Measurements from ENCODE around the gene RTL1.

DNA sequence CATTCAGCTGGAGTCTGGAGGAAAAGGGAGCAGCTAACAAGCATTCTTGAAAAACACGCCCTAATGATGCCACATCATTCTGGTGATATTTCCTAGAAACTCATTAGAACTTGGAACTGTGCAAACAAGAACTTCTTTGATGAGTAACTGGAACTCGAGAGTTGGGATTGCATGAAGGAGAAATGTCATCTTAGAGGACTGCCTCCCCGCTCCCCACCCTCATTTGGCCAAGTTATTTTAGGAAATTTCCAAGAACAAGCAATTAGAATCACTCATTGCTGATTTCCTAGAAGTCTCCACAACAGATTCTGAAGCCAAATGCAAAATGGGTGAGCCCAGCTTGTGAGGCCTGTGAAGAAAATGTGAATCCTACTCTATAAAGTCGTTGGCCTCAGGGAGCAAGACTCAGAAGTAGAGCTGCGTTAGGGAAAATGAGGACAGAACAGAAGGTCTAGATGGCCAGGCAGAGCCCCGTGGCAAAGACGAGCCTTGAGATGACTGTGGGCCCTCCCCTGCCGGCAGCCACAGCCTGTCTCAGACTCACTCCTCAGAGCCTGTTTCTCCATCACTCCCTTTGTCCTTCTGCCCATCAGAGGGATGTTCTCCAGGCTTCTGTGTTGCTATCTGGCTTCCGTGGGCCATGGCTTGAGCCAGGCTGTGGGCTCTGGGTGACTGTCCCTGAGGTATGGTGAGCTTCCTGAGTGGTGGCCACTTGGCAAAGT lies 38.4 kb downstream of the RTL1 start:
- TF ChIP-seq, protein P1, sequence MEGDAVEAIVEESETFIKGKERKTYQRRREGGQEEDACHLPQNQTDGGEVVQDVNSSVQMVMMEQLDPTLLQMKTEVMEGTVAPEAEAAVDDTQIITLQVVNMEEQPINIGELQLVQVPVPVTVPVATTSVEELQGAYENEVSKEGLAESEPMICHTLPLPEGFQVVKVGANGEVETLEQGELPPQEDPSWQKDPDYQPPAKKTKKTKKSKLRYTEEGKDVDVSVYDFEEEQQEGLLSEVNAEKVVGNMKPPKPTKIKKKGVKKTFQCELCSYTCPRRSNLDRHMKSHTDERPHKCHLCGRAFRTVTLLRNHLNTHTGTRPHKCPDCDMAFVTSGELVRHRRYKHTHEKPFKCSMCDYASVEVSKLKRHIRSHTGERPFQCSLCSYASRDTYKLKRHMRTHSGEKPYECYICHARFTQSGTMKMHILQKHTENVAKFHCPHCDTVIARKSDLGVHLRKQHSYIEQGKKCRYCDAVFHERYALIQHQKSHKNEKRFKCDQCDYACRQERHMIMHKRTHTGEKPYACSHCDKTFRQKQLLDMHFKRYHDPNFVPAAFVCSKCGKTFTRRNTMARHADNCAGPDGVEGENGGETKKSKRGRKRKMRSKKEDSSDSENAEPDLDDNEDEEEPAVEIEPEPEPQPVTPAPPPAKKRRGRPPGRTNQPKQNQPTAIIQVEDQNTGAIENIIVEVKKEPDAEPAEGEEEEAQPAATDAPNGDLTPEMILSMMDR (IDR thresholded peaks at IDR 0.05) = no peak
- TF ChIP-seq POLR2AphosphoS5 (IDR thresholded peaks at IDR 0.05) (no peak), EP300 (IDR thresholded peaks at IDR 0.05; ENCODE audit: low read depth) (no peak)

Data from transverse colon (tissue), 4 donors.